Activated T-helper 1 cell treated with Interleukin-2 at 50 U/mL for 16 hours (primary cell): ENCODE measurements around the gene HACE1.
A peak's percentile ranks its signal among the peaks of the same experiment; 100 is the strongest.

ENCODE experiments used
- DNase-seq: peaks from one replicate; pipeline ENCODE4 v3.0.0-alpha.2; 2020; ENCODE audit warnings: low read depth

HACE1 gene

GRCh38 chr6:104685871-104686549 lies 173.7 kb downstream of the HACE1 start:
- no peak for DNase-seq

GRCh38 chr6:104684911-104685415 lies 174.8 kb downstream of the HACE1 start:
- no peak for DNase-seq

- DNase-seq = no peak
These were observed 175.9 kb downstream of the HACE1 start for GRCh38 chr6:104683809-104684208.

- peak; percentile 50 for DNase-seq
These were observed 176.7 kb downstream of the HACE1 start for GRCh38 chr6:104682722-104683643.

- no peak for DNase-seq
These were observed 179.2 kb downstream of the HACE1 start for GRCh38 chr6:104680539-104680938.

DNA sequence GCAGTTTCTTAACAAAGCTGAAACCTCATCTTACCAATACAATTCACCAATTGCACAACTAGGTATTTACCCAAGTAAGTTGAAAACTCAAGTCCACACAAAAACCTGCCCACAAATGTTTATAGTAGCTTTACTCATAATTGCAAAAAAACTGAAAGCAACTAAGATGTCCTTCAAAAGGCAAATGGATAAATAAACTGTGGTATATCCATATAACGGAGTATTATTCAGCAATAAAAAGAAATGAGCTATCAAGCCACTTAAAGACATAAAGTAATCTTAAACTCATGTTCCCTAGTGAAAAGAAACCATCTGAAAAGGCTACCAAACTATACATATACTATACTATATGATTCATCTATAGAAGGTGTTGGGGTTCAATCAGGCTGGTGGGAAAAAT lies 179.7 kb downstream of the HACE1 start:
- no peak for DNase-seq
